GM12892 (cell line): ENCODE data around the gene PLCH1.

Experiments used
- POLR2A ChIP-seq: IDR thresholded peaks from 2 replicates; pipeline ENCODE4 v1.6.1; 2011; ENCODE audit warnings: low read depth, low read length, control low read depth
- POLR2AphosphoS5 ChIP-seq: IDR thresholded peaks from 2 replicates; pipeline ENCODE4 v1.6.1; 2011; ENCODE audit warnings: low read depth, low read length, control low read depth

DNA sequence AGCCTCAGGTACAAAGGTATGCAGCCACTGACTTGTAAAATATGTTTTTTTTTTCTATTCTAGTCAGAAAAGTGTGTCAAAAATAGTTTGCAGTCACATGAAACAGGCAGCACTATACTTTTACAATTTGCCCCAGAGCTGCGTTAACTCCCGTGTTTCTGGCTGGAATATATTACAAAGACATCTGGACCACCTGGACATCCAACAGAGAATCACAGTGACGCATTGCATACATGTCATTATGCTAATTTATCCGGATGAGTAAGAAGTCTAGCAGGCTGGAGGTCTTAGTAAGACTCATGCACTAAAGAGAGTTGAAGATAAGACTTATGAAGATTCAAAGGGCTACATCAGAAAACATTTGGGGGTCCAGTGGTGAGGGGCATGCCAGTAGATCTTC lies 412.2 kb downstream of the PLCH1 start:
- TF ChIP-seq POLR2A (no peak), POLR2AphosphoS5 (no peak)
